Fibroblast of gingiva (primary cell): ENCODE results near the gene GPR25.
A peak's percentile ranks its signal among the peaks of the same experiment; 100 is the strongest.

Experiments
- DNase-seq: peaks from one replicate; pipeline ENCODE4 v3.0.0-alpha.2; 2011; ENCODE audit warnings: low read depth

Gene GPR25, protein sequence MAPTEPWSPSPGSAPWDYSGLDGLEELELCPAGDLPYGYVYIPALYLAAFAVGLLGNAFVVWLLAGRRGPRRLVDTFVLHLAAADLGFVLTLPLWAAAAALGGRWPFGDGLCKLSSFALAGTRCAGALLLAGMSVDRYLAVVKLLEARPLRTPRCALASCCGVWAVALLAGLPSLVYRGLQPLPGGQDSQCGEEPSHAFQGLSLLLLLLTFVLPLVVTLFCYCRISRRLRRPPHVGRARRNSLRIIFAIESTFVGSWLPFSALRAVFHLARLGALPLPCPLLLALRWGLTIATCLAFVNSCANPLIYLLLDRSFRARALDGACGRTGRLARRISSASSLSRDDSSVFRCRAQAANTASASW

DNA sequence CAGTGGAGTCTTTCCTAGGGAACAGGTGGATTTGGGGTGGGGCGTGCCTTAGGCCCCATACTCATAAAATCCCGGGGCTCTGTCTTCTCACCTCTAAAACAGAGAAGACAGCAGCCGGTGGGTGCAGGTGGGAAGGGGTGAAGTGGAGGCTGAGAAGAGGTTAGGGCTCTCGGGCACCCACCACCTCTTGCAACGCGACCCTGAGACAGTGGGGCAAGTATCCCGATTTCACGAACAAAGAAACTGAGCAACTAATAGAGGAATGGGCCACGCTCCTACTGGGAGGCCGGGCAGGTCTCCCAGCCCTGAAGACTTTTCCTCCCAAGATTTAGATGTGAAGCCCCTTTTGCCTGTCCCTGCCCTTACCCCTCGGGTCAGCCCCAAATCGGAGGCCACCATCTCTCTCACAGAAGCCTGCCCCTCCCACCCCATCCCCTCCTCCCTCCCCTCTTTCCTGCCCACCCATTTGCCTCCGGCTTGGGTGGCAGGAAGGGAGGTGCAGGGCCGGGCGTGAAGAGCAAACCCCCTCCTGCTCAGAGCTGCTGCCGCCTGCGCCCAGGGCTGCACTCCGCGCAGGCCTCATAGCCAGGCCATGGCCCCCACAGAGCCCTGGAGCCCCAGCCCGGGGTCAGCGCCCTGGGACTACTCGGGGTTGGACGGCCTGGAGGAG lies at the start of gene GPR25:
Gene GPR25, plus strand, starts transcription at position 536 of the 670 bp plus-strand sequence. Its CDS starts 57 bp downstream, at position 593.
- DNase-seq, result no peak

DNA sequence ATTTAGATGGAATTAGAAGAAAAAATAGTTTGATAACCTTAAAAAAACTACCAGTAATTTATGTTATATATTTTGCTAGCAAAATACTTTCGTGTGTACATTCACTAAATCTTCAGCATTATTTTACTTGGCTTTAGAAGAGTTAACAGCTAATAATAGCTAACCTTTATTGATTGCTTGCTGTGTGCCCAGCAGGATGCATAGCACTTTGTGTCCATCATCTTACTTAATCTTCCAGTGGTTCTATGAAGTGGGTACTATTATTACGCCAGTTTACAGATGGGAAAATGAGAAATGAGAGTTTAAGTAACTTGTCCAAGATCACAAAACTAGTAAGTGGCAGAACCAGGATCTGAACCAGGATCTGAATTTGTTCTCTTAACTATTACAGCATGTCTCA lies 41.7 kb upstream of the GPR25 start:
- DNase-seq, result no peak

DNA sequence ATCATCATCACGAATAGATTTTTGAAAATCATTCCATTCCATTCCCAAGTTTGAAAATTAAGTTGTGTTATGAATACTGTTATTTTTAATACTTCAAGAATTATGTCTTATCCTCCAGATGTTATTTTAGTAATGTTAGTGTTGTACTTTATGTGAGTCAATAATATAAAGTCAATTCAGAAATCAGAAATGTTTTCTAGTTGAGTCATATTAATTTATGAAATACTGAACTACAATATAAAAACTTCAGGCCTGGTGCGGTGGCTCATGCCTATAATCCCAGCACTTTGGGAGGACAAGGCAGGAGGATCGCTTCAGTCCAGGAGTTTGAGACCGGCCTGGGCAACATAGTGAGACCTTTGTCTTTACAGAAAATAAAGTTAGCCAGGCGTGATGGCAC lies 38.4 kb upstream of the GPR25 start:
- no peak for DNase-seq

DNA sequence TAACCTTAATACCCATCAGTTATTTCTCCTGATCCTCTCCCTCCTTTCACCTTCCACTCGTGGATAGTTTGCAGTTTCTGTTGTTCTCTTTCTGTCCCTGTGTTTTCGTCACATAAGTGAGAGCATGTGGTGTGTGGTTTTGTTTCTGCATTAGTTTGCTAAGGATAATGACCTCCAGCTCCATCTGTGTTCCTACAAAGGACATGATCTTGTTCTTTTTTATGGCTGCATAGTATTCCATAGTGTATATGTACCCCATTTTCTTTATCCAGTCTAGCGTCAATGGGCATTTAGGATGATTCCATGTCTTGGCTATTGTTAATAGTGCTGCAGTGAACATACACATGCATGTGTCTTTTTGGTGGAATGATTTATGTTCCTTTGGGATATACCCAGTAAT lies 36.6 kb upstream of the GPR25 start:
- DNase-seq, result no peak

DNA sequence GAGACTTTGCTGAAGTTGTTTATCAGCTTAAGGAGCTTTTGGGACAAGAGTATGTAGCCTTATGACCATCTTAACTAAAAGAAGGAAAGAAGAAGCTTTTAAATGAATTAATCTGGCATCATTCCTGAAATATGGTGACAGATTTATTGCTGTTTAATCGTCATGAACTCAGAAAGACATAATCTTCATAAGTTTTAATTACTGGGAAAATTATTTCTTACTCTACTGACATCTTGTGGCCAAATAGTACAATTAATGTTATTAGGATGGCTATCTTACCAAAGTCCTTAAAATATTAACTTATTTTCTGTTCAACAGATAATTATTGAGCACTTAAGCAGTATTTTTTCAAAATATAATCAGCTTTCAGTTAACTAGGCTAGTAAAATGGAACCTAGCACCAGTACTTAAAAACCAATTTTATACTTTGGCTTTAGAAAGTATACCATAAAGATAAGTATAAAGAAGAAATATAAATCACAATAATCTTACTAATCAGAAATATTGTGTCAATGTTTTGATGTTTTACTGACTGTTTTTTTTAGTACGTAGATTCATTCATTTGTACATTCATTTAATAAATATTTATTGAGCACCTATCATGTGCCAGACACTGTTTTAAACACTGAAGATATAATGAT lies 34.7 kb upstream of the GPR25 start:
- DNase-seq, result peak; percentile 9

DNA sequence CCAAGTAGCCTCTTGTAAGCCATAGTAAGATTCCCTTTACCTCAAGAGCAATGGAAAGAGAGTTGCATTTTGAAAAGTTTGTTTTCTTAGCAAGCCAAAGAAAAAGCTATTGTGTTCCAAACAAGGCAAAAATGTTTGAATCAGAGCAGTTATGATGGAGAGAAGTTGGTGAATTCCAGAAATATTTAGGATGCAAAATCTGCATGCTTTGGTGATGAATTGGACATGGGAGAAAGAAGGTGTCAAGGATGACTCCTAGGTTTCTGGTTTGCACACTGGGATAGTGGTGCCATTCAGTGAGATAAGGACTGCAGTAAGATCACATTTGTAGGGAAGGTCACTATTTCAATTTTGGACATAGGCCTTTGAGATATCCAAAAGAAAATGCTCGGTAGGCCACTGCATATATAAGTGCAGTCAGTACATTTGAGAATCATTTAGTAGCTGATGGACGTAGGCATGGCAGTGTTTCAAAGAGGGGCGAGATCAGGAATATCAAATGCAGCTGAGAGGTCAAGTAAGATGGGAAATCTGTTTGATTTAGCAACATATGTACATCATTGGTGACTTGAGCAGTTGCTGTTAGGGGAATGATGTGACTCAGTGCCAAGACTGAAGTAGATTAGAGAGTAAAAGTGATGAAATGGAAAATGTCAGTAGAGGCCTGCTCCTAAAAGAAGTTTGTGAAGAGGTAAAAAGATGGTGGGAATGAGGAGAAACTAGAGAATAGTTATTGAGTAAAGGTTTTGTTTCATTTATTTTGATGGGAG lies 33.9 kb upstream of the GPR25 start:
- DNase-seq, result peak; percentile 61

DNA sequence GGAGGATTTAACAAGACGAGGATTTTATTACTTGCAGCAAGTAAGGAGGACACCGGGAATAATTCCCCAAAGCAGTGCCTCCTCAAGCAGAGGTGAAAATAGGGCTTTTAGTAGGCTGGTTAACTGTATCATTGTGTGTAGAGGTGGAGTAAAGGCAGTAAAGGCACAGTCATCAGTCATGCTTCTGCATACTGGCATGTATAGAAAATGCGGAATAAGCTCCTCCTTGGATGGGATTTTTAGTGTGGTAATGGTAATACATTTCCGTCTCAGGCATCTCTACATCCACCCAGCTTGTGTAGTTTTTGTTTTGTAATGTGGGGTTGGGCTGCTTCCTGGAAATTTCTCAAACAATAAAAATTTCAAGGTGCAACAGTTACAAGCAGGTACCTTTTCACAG lies 27.4 kb upstream of the GPR25 start:
- no peak for DNase-seq

DNA sequence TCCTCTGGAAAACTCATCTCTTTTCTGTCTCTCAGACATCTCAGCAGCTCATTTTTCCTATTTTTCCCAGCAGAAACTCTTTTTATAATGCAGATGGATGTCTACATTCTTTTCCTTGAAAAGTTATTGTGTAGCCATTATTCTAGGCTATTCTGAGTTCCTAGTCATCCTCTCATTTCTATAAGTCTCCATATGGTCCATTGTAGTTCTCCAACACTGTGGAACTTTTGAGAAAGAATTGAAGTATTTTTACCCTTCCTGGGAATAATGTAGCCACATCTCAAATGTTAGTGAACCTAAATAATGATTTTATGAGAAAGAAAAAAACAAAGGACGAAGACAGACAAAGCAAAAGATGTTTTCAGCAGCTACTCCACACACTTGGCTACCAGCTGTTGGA lies 26.4 kb upstream of the GPR25 start:
- DNase-seq, result no peak

DNA sequence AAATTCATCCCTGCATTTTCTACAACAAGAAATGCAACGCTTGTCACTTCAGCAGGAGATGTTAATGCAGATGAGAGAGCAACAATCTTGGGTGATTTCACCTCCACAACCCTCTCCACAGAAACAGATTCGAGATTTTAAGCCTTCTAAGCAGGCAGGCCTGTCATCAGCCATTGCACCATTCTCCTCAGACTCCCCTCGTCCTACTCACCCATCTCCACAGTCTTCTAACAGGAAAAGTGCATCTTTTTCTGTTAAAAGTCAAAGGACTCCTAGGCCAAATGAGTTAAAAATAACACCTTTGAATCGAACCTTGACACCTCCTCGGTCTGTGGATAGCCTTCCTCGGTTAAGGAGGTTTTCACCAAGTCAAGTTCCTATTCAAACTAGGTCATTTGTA lies 23.4 kb upstream of the GPR25 start:
- no peak for DNase-seq

DNA sequence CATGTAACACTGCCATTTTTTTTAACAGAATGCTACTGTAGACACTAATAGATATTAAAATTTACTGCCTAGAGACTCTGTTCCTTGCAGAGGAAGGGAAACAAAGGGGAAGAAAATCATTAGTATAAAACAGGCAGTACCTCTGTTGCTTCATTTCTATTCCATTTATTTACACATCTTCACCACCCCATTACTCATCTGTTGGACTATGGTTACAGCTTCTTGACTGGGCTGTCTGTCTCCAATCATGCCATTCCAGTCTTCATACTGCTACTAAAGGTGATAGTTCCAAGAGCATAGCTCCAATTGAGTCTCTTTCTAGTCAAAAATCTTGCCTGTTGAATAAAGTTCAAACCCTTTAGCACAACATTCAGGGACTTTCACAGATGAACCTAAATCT lies 22.2 kb upstream of the GPR25 start:
- no peak for DNase-seq

DNA sequence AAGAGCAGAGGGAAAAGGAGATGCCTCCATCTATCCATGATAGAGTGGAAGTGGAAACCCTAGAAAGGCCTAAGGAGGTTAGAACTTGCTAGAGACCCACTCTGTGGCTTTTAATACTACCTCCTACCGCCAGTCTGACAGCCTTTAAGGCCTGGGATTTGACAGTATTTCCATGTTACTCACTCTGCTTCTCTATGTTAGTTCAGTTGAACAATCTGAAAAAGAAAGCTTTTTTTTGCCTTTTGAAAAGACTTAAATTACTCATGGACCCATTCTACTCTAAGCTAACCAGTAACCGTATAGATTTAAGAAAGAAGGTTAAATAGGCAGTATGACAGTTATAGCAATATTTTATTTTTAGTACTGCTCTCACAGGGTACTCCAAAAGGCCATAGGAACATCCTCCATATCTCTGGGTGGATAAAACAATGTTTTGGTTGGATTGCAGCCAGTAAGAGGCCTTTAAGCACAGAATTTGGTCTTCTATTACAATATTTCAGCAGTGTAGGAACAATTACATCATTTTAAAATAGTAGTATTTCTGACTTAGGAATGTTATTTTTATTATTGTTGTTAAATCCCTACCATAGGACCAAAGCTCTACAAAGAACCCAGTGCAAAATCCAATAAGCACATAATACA lies 15.9 kb upstream of the GPR25 start:
- peak; percentile 64 for DNase-seq

DNA sequence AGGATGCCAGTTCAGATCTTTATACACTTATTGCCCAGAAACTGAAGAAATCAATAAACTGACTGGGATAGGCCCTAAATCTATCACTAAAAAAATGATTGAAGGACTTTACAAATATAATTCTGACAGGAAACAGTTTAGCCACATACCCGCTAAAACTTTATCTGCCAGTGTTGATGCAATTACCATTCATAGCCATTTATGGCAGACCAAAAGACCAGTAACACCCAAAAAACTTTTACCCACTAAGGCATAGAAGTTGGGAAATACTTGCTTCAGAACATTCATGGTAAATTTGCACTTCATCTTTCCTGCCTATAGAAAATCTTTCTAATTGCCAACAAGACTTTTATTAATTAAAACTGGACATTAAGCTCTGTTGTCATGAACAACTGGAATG lies 15.0 kb upstream of the GPR25 start:
- no peak for DNase-seq

DNA sequence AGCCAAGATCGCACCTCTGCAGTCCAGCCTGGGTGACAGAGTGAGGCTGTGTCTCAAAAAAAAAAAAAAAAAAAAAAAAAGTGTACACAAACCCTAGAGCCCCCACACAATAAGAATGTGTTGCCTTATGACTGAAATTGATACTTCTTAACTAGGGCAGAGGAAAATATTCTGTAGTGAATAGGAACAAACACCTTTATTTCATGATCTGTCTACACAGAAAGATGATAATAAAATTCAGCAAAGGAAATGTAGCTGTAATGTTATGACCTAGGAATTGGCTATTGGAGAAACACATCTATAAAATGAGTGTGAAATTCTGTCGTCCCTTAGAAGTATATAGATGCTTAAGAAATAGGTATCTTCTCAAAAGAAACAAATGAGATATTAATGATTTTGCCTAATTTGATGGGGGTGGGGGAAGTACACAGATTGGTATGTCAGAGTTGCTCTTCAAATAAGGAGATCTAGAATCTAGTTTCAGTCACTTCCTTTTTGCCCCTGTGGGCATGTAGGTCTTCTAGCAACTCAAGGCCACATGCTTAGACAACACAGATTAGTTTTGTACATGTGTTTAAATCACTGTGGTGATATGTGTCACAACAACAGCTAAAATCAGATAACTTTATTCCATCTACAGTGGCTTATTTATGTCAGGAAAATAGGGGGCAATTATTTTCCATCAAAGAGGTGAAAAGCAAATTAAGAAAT lies 10.7 kb upstream of the GPR25 start:
- DNase-seq, result no peak

DNA sequence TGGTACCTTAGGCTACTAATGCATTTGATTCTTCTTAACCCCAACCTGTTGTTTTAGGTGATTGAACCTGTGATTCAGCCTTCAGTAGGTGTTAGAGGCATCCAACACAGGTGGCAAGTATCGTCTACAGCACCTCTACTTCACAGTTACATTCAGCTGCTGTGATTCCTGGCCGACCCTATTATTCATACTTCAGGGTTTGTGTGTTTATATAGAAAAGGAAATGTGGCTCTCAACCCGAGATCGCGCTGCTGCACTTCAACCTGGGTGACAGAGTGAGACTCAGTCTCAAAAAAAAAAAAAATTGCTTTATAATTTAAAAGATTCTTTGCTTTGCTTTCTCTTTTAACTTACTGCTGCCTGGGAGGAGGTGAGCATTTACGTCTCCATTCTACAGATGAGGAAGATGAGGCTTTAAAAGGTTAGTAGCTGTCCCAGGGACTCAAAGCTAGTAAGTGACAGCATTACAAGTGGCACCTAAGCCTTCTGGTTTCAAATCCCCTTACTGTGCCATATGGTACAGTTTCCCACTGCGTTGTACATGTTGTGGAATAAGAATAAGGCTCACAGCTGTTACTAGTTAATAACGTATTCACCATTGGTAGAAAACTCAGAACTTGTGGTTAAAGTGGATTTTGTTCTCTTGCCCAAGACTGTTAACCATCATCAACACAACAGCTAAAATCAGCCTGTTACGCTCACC lies 9.9 kb upstream of the GPR25 start:
- no peak for DNase-seq

DNA sequence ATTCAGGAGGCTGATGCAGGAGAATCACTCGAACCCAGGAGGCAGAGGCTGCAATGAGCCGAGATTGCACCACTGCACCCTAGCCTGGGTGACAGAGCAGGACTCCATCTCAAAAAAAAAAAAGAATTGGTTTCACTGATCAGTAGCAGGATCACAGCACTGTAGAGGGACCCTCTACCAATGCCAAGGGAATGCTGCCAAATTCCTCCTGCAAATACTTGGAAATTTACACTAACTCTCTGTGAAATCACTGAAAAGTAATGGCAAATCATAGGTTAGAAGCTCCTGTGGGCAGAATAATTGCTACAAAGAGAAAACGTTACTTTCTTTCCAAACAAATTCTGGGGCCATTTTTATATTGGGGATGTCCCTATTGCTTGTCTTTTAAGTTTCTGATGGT lies 6.7 kb upstream of the GPR25 start:
- no peak for DNase-seq

DNA sequence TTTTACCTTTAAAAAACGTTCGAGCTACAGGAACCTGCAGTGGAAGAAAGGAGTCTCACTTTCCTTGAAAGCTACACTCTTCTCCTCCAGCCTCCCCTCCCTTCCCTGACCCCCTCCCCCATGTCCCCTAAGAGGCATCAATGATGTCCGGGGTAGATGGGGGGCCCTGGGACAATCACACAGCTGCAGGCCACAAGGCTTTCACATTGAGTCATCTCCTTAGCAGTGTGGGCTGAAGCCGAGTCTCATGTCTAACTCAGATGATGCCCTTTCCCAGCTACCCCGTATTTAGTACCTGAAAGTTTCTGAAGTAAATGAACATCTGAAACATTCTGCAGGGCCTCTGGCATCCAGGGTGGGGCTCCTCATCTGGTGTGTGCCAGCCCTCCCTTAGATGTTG lies 6.3 kb upstream of the GPR25 start:
- no peak for DNase-seq

DNA sequence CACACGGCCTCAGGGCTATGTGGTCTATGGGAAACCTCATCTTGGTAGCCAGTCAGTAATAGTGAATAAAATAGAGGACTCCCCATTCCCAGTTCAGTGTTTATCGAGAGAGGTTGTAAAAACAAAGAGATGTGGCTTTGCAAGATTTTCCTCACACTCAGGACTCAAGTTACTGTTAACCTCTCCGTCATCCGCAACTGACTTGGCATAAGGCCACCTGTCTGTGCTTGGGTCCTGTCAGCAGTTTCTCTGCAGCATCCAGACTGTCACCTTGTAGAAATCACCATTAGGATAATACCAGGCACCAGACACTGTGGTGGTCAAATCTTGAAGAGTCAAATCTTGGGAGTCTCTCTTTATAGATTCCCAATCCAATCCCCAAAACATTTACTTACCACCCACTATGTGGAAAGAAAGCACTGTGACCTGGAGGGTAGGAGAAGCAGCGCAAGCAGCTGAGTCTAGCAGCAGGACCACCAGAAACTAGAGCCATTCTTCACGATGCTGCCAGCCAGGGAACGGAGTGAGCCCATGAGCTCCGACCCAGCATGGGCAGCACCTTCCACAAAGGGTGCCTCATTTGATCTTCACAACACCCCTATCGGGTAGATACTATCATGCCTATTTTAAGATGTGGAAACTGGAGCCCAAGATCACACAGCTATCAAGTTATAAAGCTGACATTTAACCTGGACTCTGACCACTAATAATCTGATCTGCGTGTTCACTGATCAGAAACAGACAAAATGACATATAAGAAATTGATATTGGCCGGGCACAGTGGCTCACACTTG lies 5.6 kb upstream of the GPR25 start:
- peak; percentile 20 for DNase-seq

DNA sequence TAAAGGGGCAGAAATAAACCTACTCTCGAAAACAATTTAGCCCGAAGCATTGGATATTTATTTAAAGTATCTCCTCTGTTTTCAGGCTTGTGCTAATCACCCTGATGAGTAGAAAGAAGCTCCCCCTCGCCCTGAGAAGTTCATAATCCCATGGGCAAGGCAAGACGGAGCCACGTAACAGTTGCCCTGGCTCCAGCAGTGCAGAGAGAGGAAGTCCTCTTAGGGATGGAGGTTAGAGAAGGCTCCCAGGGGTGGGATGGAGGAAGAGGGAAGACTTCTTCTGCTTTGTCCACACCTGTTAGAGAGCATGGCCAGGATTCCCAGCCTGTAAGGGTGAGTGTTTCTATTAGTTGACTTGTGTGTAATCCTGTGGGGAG lies 3.4 kb upstream of the GPR25 start:
- DNase-seq, result no peak

DNA sequence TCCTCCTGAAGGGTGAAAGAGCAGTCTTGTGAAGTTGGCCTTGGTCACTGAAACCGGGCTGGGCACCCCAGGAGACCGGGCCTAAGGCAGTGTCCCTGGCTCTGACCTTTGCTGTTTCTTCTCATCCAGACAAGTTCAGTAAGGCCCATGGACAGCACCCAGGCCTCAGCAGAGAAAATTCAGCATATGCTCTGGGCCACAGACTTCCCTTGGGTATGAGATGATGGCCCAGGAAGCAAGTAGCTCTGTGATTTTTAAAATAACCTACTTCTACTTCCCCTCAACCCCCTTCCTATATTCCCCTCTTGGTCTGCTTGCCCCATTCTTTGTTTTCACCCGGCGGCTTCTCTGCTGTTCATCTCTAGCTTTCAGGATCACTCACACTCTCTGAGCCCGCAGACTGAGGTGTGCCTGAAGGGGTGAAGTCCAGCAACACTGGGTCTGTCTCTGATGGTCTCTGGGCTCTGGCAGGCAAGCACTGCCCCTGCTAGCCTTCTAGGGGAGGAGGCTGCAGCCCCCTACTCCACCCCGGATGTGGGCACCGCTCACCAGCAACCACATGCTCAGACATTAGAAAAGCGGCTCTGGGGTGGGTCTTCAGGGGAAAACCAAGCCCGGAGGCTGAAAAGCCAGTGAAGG lies 2.9 kb upstream of the GPR25 start:
- no peak for DNase-seq
